Ureter (tissue), 1 donor: Measurements from ENCODE around the gene SUMO2. TPM values are rescaled to one million over a fixed set of nuclear protein-coding genes. Genes with fewer than 3 reads are reported as not detected.
A peak's percentile ranks its signal among the peaks of the same experiment; 100 is the strongest.

Experiments
- DNase-seq: peaks from one replicate; pipeline ENCODE4 v3.0.0-alpha.2; 2020; ENCODE audit warnings: low spot score
- total RNA-seq: library from RNA; stranded (reverse); gene quantifications from one replicate; pipeline ENCODE4 v1.2.4, GENCODE V29; 2023
- donor health status: DM: yes; HTN: yes; CAD: no.

Gene SUMO2
- total RNA-seq, 1 donor from 2014 or later: 326 TPM

GRCh38 chr17:75124041-75124818 lies 58.5 kb downstream of the SUMO2 start:
- peak; percentile 87 for DNase-seq

GRCh38 chr17:75118307-75118706 lies 64.5 kb downstream of the SUMO2 start:
- no peak for DNase-seq

GRCh38 chr17:75116737-75117136 lies 66.0 kb downstream of the SUMO2 start:
- no peak for DNase-seq

Other genes with a start within 250 kb of the SUMO2 start
- gene OTOP3, start 247.1 kb downstream of the SUMO2 start, total RNA-seq: not detected
- 78.1 TPM for gene HID1, start 210.2 kb downstream of the SUMO2 start, total RNA-seq
- 11.4 TPM for gene CDR2L, start 195.3 kb downstream of the SUMO2 start, total RNA-seq
- 32.1 TPM for gene MRPL58, start 170.3 kb downstream of the SUMO2 start, total RNA-seq
- gene ATP5PD, start 136.0 kb downstream of the SUMO2 start, total RNA-seq: 270 TPM
- gene KCTD2, start 135.7 kb downstream of the SUMO2 start, total RNA-seq: 25.3 TPM
- 77.7 TPM for gene SLC16A5, start 95.0 kb downstream of the SUMO2 start, total RNA-seq
- 13.8 TPM for gene ARMC7, start 73.0 kb downstream of the SUMO2 start, total RNA-seq
- gene NT5C, start 51.2 kb downstream of the SUMO2 start, total RNA-seq: 81.6 TPM
- 93.9 TPM for gene JPT1, start 28.4 kb downstream of the SUMO2 start, total RNA-seq
- gene NUP85, start 22.7 kb upstream of the SUMO2 start, total RNA-seq: 88.6 TPM
- 61.4 TPM for gene GGA3, start 78.6 kb upstream of the SUMO2 start, total RNA-seq
- gene MRPS7, start 78.9 kb upstream of the SUMO2 start, total RNA-seq: 57.0 TPM
- gene MIF4GD, start 88.3 kb upstream of the SUMO2 start, total RNA-seq: 19.9 TPM
- 8.8 TPM for gene SLC25A19, start 106.5 kb upstream of the SUMO2 start, total RNA-seq
- gene GRB2, start 222.7 kb upstream of the SUMO2 start, total RNA-seq: 79.0 TPM